GM12891 (cell line): ENCODE results near the gene P2RX5.
A peak's percentile ranks its signal among the peaks of the same experiment; 100 is the strongest.

Source experiments
- DNase-seq: peaks from one replicate; pipeline ENCODE4 v3.0.0; 2011; ENCODE audit warnings: low spot score; ENCODE audit not compliant: insufficient read length
- FAIRE-seq: peaks from 2 replicates; lab custom pipeline; 2011; peaks lifted over from hg19 to GRCh38; lab: Jason Lieb, UNC
- PAX5 ChIP-seq: IDR thresholded peaks from 2 replicates; pipeline ENCODE4 v1.6.1; 2011; ENCODE audit warnings: low read length, moderate library complexity, mild to moderate bottlenecking; ENCODE audit not compliant: insufficient read depth, severe bottlenecking
- POLR2A ChIP-seq: IDR thresholded peaks from 2 replicates; pipeline ENCODE4 v1.6.1; 2011; ENCODE audit warnings: low read depth, low read length, control low read depth
- POLR2AphosphoS5 ChIP-seq: IDR thresholded peaks from 2 replicates; pipeline ENCODE4 v1.6.1; 2011; ENCODE audit warnings: low read depth, low read length, control low read depth
- POU2F2 ChIP-seq: IDR thresholded peaks from 2 replicates; pipeline ENCODE4 v1.6.1; 2011; ENCODE audit warnings: low read depth, mild to moderate bottlenecking, control low read depth, low read length, moderate library complexity
- SPI1 ChIP-seq: IDR thresholded peaks from 2 replicates; pipeline ENCODE4 v1.6.1; 2011; ENCODE audit warnings: low read depth, low read length, control low read depth
- TAF1 ChIP-seq: IDR thresholded peaks from 2 replicates; pipeline ENCODE4 v1.6.1; 2011; ENCODE audit warnings: low read depth, low read length, control low read depth

Gene P2RX5

DNA sequence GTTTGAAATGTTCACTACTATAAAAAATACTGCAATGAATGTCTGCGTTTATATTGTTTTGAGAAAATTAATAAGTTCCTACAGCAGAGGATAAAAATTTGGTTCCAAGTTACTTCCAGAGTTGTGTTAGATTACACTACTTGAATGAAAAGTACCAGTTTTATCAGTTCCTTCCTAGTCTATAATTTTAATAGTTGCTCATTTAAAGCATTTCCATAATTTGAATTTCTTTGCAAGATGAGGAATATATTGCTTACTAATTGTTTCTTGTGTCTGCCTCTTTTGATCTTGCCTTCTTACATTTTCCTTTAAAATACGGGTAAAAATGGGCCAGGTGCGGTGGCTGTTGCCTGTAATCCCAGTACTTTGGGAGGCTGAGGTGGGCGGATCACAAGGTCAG is 23.4 kb downstream of the P2RX5 start:
- DNase-seq (no peak), FAIRE-seq (no peak)
- TF ChIP-seq POLR2AphosphoS5 (no peak), POLR2A (no peak), SPI1 (no peak)

DNA sequence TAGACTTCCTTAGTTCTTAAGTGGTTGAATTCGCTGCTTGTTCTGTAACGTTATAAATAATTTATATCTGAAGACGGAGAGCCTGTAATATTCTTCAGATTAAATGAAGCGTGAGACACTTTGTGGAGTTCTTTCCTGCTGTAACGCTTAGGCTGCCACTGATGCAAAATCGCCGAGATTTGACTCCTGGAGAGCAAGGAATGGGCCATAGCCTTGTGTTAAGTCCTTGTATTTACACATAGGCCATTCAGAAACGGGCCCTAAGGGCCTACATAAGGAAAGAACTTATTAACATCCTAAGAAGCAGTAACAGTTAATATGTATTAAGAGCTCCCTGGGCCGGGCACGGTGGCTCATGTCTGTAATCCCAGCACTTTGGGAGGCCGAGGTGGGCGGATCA is 26.4 kb downstream of the P2RX5 start:
- TF ChIP-seq POU2F2 (no peak), SPI1 (no peak), PAX5 (no peak), POLR2A (no peak), POLR2AphosphoS5 (no peak), TAF1 (no peak)
- DNase-seq (no peak), FAIRE-seq (peak; percentile 67)

DNA sequence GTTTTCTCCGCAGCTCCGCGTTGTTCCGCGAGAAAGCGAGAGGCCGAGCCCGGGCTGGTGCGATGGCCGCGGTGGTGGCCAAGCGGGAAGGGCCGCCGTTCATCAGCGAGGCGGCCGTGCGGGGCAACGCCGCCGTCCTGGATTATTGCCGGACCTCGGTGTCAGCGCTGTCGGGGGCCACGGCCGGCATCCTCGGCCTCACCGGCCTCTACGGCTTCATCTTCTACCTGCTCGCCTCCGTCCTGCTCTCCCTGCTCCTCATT is 26.9 kb downstream of the P2RX5 start:
- no peak for DNase-seq
- TF ChIP-seq POU2F2 (no peak), POLR2A (no peak), TAF1 (no peak), PAX5 (no peak), POLR2AphosphoS5 (no peak), SPI1 (no peak)
- no peak for FAIRE-seq

- peak; percentile 53 for TF ChIP-seq PAX5
- peak; percentile 93 for TF ChIP-seq POLR2A
- TF ChIP-seq TAF1: peak; percentile 99
- peak; percentile 90 for TF ChIP-seq POLR2AphosphoS5
- TF ChIP-seq SPI1: no peak
- peak; percentile 37; the same call in 1 of the 2 replicates for TF ChIP-seq POU2F2
- DNase-seq (peak; percentile 100), FAIRE-seq (peak; percentile 99)
Observed at GRCh38 chr17:3668279-3669084, 27.5 kb downstream of the P2RX5 start, which contains the start of the genes EMC6 and TAX1BP3. TSS of gene EMC6 (plus strand) at chr17:3668812. CDS start at chr17:3669147, 335 bp downstream. TSS of gene TAX1BP3 (minus strand) at chr17:3668578. CDS start at chr17:3668526, 52 bp downstream.

DNA sequence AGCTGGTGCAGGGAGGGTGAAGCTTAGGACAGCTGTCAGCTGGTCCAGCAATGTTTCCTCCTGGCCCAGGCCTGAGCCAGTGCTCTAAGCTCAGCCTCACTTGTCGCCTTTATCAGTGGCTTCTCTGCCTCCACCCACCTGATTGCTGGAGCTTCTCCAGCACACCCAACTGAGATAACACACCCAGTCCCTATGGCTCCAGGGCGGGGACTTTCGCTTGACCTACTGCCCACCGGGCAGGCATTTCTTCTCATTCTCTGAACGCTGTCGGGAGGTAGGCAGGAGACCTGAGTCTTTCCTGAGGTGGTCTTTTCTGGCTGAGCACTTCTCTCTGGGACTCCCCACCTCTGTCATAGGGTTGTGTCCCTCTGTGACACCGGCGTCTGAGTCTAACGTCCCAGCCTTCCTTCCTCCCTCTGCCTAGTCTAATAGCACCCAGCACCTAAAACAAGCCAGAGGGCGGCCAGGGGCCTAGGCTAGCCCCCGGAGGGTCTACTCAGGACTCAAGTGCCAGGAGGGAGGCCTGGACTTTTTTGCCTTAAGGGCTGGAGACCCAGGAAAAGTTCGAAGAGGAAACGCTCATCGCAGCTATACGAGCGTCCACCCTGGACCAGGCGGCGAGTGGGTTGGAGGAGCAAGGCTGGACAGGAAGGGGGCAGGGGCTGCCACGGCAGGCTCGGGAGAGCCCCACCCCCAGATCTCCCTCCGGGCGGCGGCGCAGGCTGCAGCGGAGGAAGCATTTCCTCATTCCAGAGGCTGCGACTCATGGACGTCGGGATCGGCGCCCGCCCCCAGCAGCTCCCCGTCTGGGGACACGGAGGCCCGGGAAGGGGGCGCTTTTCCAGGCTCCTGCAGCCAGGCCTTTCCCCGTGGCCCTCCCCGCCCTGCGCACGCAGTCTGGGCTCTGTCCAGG is 28.3 kb downstream of the P2RX5 start:
- DNase-seq (no peak), FAIRE-seq (peak; percentile 33)
- TF ChIP-seq POLR2A (no peak), SPI1 (peak; percentile 12; the same call in 1 of the 2 replicates), POU2F2 (no peak), PAX5 (no peak), TAF1 (no peak), POLR2AphosphoS5 (no peak)

DNA sequence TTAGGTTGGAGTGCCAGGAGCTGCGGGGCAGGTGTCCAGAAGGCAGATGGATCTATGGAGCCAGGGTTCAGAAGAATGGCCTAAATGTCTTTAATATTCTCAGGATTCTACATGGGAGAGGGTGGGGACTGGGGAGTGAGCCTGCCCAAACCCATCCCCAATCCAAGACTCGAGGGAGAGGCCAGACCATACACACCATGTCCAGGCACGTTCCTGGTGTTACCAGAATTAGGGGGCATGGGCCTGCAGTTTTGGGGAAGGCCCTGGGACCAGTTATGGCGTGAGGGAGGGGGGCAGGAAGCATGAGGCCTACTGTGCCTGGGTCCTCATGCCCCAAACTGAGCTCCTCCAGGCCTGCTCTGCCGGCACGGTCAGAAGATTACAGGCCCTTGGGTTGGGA is 29.4 kb downstream of the P2RX5 start:
- no peak for DNase-seq
- FAIRE-seq: no peak
- no peak for TF ChIP-seq POLR2AphosphoS5
- TF ChIP-seq POLR2A: no peak
- TF ChIP-seq SPI1: no peak
- no peak for TF ChIP-seq TAF1
- no peak for TF ChIP-seq PAX5
- no peak for TF ChIP-seq POU2F2

DNA sequence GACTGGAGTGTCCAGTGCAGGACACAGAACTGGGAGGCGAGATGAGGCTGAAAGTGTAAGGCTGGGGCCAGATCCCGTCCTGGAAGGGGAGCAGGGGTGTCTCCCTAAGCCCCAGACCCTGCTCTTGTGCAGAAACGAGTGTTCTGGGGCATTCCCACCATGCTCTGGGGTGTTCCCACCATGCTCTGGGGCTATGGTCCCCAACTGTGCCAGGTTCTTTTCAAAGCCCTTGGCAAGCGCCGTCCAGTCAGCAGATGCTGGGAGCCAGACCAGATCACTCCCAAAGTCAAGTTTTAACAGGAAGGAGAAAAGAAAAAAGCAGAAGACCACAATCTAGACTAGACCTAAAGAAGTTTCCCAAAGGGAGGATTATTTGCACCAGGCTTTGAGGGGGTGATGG is 30.1 kb downstream of the P2RX5 start:
- TF ChIP-seq SPI1 (no peak), TAF1 (no peak), POLR2A (no peak), PAX5 (no peak), POU2F2 (no peak), POLR2AphosphoS5 (no peak)
- FAIRE-seq (no peak), DNase-seq (no peak)

- no peak for FAIRE-seq
- TF ChIP-seq POLR2A: no peak
Observed at GRCh38 chr17:3663102-3664011, 32.6 kb downstream of the P2RX5 start.

More at GRCh38 chr17:3663102-3664011, 32.6 kb downstream of the P2RX5 start:
- DNase-seq: no peak
